Colonic mucosa (tissue), 4 donors: ENCODE measurements around the gene TMEM196. TPM values are rescaled to one million over a fixed set of nuclear protein-coding genes. Genes with fewer than 3 reads are reported as not detected.

ENCODE experiments used
- DNase-seq: peaks from one replicate; pipeline ENCODE4 v3.0.0-alpha.2; 2020
- H3K27ac ChIP-seq: fragments of 200-600 bp; one replicate; pipeline ENCODE4 v1.8.0; 2021
- H3K27me3 ChIP-seq: fragments of 200-600 bp; one replicate; pipeline ENCODE4 v1.8.0; 2021
- H3K36me3 ChIP-seq: fragments of 200-600 bp; one replicate; pipeline ENCODE4 v1.8.0; 2021
- H3K4me1 ChIP-seq: fragments of 200-600 bp; one replicate; pipeline ENCODE4 v1.8.0; 2021; ENCODE audit warnings: mild to moderate bottlenecking
- H3K4me3 ChIP-seq: fragments of 200-600 bp; one replicate; pipeline ENCODE4 v1.8.0; 2021
- H3K9ac ChIP-seq, 2 donors: one replicate each; pipeline ENCODE4 v1.7.0; 2013; ENCODE audit warnings: control low read depth in 2 of 2, low read depth in 2 of 2, low read length in 2 of 2
- H3K9me3 ChIP-seq: fragments of 200-600 bp; one replicate; pipeline ENCODE4 v1.8.0; 2021
- intact Hi-C: fragments of 100-400 bp; cut with DNase I; formaldehyde crosslinking; loops from one replicate; pipeline ENCODE4 v1.14.1; 2022
- microRNA-seq: library from miRNA; unstranded; fragments of <30 nt; microRNA quantifications from one replicate; pipeline ENCODE4, GENCODE V29; 2019
- total RNA-seq, 2 donors: library from RNA; stranded (reverse); fragmentation: NEBNext Ultra II Directional in 1 of 2; extraction: Animal tissue kit (Norgen Biotek cat#: 25700) in 1 of 2; gene quantifications; one replicate each; pipeline ENCODE4 v1.2.1, GENCODE V29; 2021
- TF ChIP-seq, protein P1 (sequence below): fragments of 200-600 bp; IDR thresholded peaks from one replicate; pipeline ENCODE4 v1.8.0; 2022; ENCODE audit warnings: antibody characterized with exemption, mild to moderate bottlenecking
- donor health status: healthy.
- donor health status: DM: no; HTN: no; CAD: no.
- donor health status: DM: no; HTN: no; CAD: no.

TMEM196 gene
- total RNA-seq, 2 donors from 2014 or later, result not detected

DNA sequence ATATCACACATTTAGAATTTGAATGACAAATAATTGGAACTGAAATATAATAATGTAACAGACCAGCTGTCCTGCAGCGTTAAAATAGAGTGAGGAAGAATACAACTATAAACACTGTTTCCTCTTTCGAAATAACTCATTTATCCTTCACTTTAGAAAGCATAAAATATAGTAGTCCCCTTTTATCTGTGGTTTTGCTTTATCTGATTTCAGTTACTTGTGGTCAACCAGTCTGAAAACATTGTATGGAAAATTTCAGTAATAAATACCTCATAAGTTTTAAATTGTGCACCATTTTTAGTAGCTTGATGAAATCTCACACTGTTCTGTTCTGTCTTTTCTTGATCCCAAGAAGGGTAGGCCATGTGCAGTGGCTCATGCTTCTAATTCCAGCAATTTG lies 96.2 kb downstream of the TMEM196 start:
- no peak for DNase-seq
- Histone ChIP-seq H3K27ac (no peak overlapping the region), H3K4me3 (no peak overlapping the region), H3K9ac (no peak overlapping the region), H3K36me3 (no peaks in the 10 kb centered on the region), H3K27me3 (no peaks in the 10 kb centered on the region), H3K4me1 (no peaks in the 10 kb centered on the region), H3K9me3 (no peaks in the 10 kb centered on the region)
- intact Hi-C loops, result no loop called here
- TF ChIP-seq, protein P1, sequence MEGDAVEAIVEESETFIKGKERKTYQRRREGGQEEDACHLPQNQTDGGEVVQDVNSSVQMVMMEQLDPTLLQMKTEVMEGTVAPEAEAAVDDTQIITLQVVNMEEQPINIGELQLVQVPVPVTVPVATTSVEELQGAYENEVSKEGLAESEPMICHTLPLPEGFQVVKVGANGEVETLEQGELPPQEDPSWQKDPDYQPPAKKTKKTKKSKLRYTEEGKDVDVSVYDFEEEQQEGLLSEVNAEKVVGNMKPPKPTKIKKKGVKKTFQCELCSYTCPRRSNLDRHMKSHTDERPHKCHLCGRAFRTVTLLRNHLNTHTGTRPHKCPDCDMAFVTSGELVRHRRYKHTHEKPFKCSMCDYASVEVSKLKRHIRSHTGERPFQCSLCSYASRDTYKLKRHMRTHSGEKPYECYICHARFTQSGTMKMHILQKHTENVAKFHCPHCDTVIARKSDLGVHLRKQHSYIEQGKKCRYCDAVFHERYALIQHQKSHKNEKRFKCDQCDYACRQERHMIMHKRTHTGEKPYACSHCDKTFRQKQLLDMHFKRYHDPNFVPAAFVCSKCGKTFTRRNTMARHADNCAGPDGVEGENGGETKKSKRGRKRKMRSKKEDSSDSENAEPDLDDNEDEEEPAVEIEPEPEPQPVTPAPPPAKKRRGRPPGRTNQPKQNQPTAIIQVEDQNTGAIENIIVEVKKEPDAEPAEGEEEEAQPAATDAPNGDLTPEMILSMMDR, result no peak

DNA sequence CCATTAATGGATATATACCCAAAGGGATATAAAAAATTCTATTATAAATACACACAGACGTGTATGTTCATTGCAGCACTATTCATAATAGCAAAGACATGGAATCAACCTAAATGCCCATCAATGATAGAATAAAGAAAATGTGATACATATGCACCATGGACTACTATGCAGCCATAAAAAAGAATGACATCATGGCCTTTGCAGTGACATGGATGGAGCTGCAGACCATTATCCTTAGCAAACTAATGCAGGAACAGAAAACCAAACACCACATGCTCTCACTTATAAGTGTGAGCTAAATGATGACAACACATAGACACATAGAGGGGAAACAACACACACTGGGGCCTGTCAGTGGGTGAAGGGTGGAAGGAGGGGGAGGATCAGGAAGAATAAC lies 97.6 kb downstream of the TMEM196 start:
- no peak for DNase-seq
- H3K9me3 ChIP-seq, result no peaks in the 10 kb centered on the region
- no peak overlapping the region for H3K4me3 ChIP-seq
- H3K4me1 ChIP-seq, result no peaks in the 10 kb centered on the region
- intact Hi-C loops, result no loop called here
- no peak overlapping the region for H3K27ac ChIP-seq
- TF ChIP-seq, protein P1, result no peak
- no peaks in the 10 kb centered on the region for H3K36me3 ChIP-seq
- no peaks in the 10 kb centered on the region for H3K27me3 ChIP-seq
- H3K9ac ChIP-seq, result no peak overlapping the region

DNA sequence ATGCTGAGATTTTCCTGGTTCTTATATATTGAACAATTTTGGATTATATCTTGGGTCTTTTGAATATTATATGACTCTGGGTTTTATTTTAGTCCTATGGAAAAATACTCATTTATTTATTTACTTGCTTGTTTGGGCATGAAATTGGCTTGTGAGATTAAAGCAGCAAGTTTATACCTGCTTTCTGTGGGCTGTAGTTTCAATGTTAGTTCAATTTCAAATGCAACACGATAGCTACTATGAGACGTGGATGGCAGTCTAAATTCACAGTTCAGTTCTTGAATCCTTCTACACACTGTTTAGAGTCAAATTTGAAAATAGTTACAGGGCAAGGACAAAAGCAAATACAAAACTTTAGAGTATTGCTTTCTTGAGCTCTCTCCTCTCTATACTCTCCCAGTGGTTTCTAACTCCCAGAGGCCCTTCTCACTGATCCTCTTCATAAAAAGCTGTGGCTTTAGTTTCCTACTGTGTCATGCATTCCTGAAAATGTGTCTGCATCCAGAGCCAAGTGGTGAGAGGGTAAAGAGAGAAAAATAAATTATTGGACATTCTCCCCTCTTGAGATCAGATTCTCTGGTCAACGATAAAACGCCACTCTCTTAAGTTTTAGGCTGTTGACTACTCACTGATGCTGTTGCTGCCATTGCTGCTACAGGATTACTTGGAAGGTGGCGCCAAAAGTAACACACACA lies 99.0 kb downstream of the TMEM196 start:
- H3K9me3 ChIP-seq, result no peaks in the 10 kb centered on the region
- H3K36me3 ChIP-seq, result no peaks in the 10 kb centered on the region
- intact Hi-C loops, result no loop called here
- TF ChIP-seq, protein P1, result no peak
- no peaks in the 10 kb centered on the region for H3K27me3 ChIP-seq
- no peak overlapping the region for H3K4me3 ChIP-seq
- H3K4me1 ChIP-seq, result no peaks in the 10 kb centered on the region
- DNase-seq, result no peak
- no peak overlapping the region for H3K9ac ChIP-seq
- no peak overlapping the region for H3K27ac ChIP-seq

DNA sequence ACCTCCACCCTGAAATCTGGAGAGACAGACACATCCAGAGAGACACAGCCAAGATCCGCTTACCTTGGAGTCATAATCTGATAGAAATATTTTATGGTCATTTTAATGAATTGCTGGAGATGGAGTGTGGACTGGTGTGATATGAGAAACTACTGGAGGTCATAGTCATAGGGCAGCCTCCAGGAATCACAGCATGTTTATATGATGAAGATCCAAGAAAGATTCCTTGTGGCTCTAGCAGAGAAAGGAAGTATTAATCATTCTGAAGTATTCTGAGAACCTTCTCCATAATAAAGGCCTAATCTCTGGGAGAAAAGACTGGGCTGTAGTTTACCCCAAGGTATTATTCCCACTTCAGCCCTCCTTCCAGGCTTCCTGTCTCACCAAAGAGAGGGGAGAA lies 102.6 kb downstream of the TMEM196 start:
- TF ChIP-seq, protein P1, result no peak
- no peak overlapping the region for H3K27ac ChIP-seq
- DNase-seq, result no peak
- no peak overlapping the region for H3K9ac ChIP-seq
- H3K36me3 ChIP-seq, result no peaks in the 10 kb centered on the region
- H3K4me3 ChIP-seq, result no peak overlapping the region
- no peaks in the 10 kb centered on the region for H3K4me1 ChIP-seq
- no peaks in the 10 kb centered on the region for H3K9me3 ChIP-seq
- H3K27me3 ChIP-seq, result no peaks in the 10 kb centered on the region
- intact Hi-C loops, result no loop called here

Small RNA genes within 50 kb of the gene (microRNA-seq; reads per million reads assigned to microRNA genes)
- gene MIR3146, result not detected

Other genes starting within 250 kb of the TMEM196 start
- gene POLR1F, start 64.6 kb downstream of the TMEM196 start, total RNA-seq, result 10 to 100 TPM; 12.3 to 13.3 TPM